GM18526 (cell line): Measurements from ENCODE around the gene ARSB.

Source experiments
- POLR2A ChIP-seq: IDR thresholded peaks from 3 replicates; pipeline ENCODE4 v1.6.1; 2011; ENCODE audit not compliant: insufficient read length; ENCODE audit errors: extremely low read depth

The ARSB gene

DNA sequence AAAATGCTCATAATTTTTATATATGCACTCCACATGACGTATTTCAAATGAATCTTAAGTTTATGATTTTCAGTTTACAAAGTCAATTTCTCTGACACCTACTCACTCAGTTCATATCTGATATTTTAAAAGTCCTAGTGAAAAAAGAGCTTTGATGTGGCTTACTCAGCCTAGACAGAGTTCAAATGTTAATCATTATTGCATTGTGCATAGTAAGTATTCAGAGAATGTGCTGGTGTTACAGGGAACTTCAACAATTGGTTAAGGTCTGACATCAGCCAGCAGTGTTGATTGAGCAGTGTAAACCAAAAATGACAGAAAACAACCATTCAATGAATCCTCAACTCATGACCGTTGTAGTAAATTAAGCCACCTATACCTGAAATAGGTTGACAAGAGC, 189.4 kb downstream of the ARSB start:
- TF ChIP-seq POLR2A = no peak

DNA sequence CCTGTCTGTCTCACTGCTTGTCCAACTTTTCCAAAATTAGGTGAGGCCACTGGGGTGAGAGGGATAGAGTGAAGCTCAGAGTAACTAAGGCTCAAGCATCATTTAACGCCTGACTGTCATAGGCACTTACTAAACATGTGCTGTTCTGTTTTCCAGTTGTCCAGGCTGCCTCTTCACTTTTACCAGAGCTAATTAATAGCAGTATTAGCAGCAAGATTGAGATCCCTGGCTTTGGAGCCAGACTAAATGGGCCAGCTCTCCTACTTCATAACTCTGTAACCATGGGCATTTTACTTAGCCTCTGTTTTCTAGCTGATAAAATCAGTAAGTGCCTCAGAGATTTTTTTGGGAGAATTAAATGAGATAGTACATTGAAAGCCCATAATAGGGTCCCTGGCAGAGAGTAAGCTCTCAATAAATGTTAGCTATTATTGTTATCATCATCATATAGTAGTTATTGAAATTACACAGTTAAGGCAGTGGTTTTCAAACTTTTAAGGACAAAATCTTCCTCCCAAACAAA, 190.4 kb downstream of the ARSB start:
- no peak for TF ChIP-seq POLR2A

DNA sequence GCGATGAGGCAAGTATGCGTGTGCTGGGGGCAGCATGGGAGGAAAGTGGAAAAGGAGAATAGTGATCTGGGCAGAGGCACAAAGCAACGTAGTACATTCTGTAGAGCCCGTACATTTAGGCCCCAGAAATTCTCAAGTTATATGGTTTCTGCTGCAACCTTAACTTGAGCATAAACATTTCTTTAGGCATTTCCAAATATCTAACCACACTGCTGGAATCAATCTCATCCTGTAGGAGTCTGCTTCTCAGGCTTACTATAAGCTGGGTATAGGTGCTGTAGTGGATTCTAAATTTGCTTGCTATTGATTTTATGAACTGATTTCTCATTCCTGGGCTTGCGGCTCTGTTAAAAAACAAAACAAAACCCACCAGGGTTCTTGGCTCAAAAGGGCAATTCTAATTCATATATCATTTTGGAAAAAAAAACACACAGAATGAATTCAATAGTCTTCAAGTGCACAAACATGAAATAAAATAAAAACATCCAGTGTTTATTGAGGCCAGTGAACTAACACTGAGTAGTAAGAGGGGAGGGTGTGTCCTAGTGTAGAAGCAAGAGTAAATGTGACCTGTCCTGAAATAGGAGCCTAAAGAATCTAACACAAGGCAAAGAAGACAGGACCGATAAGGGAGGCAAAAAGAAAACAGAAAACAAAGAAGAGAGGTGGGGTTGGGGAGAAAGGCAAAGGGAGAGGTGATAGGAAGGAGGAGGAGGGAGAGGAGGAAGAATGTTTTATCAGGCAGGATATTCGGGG, 191.0 kb downstream of the ARSB start:
- no peak for TF ChIP-seq POLR2A

DNA sequence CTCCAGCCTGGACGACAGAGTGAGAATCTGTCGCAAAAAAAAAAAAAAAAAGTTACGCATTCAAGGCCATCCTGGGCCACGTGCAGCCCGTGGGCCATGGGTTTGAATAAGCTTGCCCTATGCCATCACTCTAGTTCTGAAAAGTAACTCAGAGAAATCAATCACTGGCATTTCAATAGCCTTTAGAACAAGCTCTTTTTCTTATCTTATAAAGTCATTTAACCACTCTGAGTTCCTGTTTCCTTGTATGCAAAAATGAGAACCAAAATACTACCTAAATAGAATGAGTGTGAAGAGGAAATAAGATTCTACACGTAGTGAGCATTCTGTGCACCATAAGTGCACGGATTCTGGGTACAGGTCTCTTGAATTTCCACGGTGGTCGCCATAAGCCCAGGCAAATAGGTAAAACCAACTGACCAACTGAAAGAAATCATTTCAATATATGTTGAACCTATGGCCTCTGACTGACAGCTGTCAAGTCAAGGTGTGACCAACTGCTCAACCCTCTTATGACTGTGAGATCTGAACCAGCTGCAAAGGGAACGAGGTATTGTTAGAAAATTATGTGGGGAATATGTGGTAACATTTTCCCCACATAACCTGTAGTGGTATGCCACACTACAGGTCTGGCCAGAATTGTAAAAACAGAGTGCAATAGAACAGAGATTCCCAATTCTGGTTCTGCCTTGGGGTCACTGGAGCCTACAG, 192.6 kb downstream of the ARSB start:
- no peak for TF ChIP-seq POLR2A

DNA sequence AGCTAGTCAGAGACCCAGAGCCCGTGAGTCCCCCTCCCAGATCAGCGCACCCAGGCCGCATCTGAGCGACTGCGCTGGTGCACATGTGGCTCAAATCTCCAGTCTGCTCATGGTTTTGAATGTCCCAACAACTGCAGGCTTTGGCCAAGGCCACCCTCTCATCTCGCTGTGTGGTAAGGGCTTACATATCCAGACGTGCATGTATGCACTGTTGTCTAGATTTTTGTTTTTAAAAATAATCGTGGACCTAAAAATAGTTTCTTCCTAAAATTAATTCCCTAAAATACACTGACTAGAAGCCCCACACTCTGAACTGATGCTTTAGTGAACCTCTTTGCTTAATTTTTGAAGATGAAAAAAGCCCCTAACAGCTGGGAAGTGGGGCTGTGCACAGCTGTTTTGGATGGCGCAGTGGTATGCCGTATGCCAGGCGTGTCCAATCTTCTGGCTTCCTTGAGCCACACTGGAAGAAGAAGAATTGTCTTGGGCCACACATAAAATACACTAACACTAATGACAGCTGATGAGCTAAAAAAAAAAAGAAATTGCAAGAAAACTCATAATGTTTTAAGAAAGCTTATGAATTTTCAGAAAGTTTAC, 193.5 kb downstream of the ARSB start:
- no peak for TF ChIP-seq POLR2A

DNA sequence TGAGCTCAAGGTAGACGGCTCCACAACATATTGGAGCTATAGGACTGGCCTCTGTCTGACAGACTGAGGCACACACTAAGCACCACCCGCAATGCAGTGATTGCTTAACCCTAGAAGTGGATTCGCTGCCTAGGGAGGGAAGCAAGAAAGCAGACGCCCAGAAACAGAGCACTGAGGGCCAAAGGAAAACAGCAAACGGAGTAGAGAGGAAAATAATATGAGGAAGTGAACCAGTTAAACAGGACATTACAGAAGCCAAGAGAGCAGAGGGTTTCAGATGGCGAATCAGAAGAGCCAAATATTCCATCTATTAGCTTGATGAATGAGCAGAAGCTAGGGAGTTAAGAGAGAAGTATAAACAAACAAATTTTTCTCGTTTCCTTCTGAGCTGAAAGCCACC, 197.3 kb downstream of the ARSB start:
- TF ChIP-seq POLR2A = no peak

GRCh38 chr5:78785454-78785853, 199.7 kb downstream of the ARSB start:
- no peak for TF ChIP-seq POLR2A

GRCh38 chr5:78783434-78784130, 201.5 kb downstream of the ARSB start:
- TF ChIP-seq POLR2A = no peak

GRCh38 chr5:78782728-78783127, 202.4 kb downstream of the ARSB start:
- TF ChIP-seq POLR2A = no peak

GRCh38 chr5:78781611-78782286, 203.4 kb downstream of the ARSB start:
- TF ChIP-seq POLR2A = no peak

- TF ChIP-seq POLR2A = no peak
These were observed 205.1 kb downstream of the ARSB start for GRCh38 chr5:78779771-78780616.

GRCh38 chr5:78779262-78779661, 205.8 kb downstream of the ARSB start:
- no peak for TF ChIP-seq POLR2A

DNA sequence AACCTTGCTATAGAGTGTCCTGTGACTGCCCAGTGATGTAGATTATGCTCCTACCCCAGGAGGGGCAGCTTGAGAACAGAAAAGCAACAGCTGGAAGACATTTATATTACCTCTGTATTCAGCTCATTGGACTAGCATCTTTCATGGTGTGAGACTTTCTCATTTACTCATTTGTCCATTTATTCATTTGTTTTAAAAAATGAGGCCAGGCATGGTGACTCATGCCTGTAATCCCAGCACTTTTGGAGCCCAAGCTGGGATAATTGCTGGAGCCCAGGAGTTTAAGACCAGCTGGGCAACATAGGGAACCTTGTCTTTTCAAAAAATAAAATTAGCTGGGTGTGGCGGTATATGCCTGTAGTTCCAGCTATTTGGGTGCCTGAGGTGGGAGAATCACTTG, 206.6 kb downstream of the ARSB start:
- TF ChIP-seq POLR2A = no peak

- TF ChIP-seq POLR2A = no peak
These were observed 207.2 kb downstream of the ARSB start for GRCh38 chr5:78777901-78778300.

DNA sequence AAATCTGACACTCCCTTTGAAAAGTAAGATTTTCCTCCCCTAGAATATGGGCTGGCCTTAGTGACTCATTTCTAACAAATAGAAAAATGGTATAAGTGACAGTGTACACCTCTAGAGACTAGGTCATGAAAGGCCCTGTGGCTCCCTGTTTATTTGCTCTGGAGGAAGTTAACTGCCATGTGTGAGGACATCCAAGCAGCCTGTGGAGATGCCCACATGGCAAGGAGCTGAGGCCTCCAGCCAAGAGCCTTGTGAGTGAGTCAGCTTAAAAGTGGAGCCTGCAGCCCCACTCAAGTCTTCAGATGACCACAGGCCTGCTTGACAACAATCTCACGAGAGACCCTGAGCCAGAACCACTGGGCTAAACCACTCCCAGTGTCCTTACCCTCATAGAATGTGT, 208.5 kb downstream of the ARSB start:
- no peak for TF ChIP-seq POLR2A

DNA sequence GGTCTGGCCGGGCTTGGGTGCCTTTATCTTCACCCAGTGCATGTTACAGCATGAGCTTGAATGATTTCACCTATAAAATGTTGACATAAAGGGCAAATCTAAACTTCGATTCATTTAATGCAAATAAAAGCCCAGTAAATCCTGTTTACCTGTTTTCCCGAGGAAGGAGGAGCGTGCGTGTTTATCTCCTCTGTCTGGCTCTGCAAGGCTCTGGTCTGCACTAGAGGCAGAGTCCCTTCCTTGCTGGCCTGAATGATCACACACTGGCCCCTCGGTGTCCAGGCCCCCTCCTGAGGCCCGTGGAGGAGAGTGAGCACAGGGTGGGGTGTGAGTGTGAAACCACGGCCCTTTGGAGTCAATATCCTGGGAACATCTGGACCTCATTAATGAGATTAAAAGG, 211.5 kb downstream of the ARSB start:
- no peak for TF ChIP-seq POLR2A
